ENCODE data around the gene NR1H2.

DNA sequence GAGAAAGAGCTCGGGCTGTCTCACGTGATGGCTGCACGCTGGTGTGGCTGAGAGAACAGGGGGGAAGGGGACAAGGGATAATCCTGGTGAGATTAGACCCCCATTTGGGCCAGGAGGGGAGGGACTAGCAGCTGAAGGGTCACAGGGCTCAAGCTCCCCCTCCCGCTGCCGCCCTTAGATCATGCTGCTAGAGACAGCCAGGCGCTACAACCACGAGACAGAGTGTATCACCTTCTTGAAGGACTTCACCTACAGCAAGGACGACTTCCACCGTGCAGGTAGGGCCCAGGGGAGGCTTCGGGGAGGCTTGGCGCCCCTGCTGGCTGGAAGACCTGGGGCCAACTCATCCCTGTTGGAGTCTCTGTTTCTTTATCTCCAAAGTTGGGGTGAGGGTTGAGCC, 3.3 kb downstream of the NR1H2 start:
- TF ChIP-seq, protein P1, sequence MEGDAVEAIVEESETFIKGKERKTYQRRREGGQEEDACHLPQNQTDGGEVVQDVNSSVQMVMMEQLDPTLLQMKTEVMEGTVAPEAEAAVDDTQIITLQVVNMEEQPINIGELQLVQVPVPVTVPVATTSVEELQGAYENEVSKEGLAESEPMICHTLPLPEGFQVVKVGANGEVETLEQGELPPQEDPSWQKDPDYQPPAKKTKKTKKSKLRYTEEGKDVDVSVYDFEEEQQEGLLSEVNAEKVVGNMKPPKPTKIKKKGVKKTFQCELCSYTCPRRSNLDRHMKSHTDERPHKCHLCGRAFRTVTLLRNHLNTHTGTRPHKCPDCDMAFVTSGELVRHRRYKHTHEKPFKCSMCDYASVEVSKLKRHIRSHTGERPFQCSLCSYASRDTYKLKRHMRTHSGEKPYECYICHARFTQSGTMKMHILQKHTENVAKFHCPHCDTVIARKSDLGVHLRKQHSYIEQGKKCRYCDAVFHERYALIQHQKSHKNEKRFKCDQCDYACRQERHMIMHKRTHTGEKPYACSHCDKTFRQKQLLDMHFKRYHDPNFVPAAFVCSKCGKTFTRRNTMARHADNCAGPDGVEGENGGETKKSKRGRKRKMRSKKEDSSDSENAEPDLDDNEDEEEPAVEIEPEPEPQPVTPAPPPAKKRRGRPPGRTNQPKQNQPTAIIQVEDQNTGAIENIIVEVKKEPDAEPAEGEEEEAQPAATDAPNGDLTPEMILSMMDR (IDR thresholded peaks at IDR 0.05), result no peak
- TF ChIP-seq POLR2A (IDR thresholded peaks at IDR 0.05), result no peak
